HL-60 (cell line): ENCODE results near the gene ITGA3.

Experiments used
- DNase-seq, 2 experiments: peaks; one replicate each; pipeline ENCODE4 v3.0.0-alpha.2; 2010 to 2020; ENCODE audit warnings: low read depth in 1 of 2, low spot score in 1 of 2
- H3K27ac ChIP-seq: fragments of 250-450 bp; sonication (Bioruptor Pico); replicated peaks from 2 replicates; pipeline ENCODE4 v1.5.1; 2020; ENCODE audit warnings: mild to moderate bottlenecking, moderate library complexity
- H3K27me3 ChIP-seq: fragments of 250-450 bp; sonication (Bioruptor Pico); 2 replicates; pipeline ENCODE4 v1.5.1; 2021; ENCODE audit warnings: mild to moderate bottlenecking, moderate library complexity; ENCODE audit not compliant: insufficient read depth, poor library complexity, severe bottlenecking
- H3K4me3 ChIP-seq: replicated peaks from 2 replicates; pipeline ENCODE4 v1.5.1; 2011; ENCODE audit warnings: mild to moderate bottlenecking, control low read depth, low read length; ENCODE audit not compliant: insufficient read depth
- CTCF ChIP-seq: IDR thresholded peaks from one replicate; pipeline ENCODE4 v1.5.1; 2011; ENCODE audit warnings: low read length, control low read depth, inconsistent platforms; ENCODE audit not compliant: insufficient read depth
- GABPA ChIP-seq: IDR thresholded peaks from 2 replicates; pipeline ENCODE4 v1.6.1; 2012; ENCODE audit warnings: low read depth
- POLR2AphosphoS5 ChIP-seq: IDR thresholded peaks from 2 replicates; pipeline ENCODE4 v1.6.1; 2012; ENCODE audit warnings: low read depth
- SPI1 ChIP-seq: IDR thresholded peaks from 2 replicates; pipeline ENCODE4 v1.6.1; 2012; ENCODE audit warnings: low read depth, mild to moderate bottlenecking, borderline replicate concordance
- TF ChIP-seq, protein P1 (sequence below): IDR thresholded peaks from 2 replicates; pipeline ENCODE4 v1.6.1; 2012; ENCODE audit warnings: low read depth; ENCODE audit not compliant: insufficient replicate concordance

ITGA3 gene

DNA sequence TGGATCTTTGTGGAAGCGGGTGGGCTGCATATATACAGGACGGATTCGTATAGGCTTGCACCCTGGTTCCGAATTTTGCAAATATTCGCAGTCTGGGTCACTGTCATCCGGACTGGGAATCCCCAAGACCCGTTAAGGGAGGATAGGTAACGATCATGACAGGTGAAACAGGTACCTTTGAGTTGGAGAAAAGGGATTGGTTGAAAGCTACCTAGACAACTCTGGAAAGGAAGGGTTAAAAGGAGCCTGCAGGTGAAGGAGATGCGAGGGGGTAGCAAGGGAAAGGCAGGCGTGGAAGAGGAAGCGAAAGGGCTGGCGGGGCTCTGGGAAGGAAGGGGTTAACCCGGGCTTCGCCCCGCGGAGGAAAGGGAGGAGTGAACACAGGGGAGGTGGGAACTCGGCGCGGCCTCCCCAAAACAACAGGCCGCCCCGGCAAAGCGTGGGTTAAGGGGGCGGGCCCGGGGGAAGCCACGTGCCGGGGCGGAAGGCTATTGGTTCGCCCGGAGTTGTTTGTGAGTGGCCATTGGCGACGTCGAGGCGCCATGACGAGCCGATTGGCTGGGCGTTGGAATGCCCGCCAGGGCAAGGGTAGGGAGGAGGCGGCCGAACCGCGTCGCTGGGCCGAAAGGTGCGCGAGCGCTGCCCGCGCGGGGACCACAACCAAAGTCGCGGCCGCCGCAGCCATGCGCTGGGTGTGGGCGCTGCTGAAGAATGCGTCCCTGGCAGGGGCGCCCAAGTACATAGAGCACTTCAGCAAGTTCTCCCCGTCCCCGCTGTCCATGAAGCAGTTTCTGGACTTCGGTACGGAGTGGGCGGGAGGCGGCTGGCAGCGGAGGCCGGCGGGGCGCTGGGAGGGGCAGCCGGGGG is 39.1 kb downstream of the ITGA3 start, which contains the start of gene PDK2:
TSS of gene PDK2 (plus strand) at position 599 of the 867 bp plus-strand sequence. CDS start at position 684, 85 bp downstream.
- peak; percentile 53 to 81 for DNase-seq
- H3K4me3 ChIP-seq: peak within 1 kb of the TSS; percentile 52
- no peak within 1 kb of the TSS for H3K27ac ChIP-seq
- no peak for TF ChIP-seq GABPA
- no peak for TF ChIP-seq SPI1
- TF ChIP-seq POLR2AphosphoS5: no peak
- TF ChIP-seq, protein P1, sequence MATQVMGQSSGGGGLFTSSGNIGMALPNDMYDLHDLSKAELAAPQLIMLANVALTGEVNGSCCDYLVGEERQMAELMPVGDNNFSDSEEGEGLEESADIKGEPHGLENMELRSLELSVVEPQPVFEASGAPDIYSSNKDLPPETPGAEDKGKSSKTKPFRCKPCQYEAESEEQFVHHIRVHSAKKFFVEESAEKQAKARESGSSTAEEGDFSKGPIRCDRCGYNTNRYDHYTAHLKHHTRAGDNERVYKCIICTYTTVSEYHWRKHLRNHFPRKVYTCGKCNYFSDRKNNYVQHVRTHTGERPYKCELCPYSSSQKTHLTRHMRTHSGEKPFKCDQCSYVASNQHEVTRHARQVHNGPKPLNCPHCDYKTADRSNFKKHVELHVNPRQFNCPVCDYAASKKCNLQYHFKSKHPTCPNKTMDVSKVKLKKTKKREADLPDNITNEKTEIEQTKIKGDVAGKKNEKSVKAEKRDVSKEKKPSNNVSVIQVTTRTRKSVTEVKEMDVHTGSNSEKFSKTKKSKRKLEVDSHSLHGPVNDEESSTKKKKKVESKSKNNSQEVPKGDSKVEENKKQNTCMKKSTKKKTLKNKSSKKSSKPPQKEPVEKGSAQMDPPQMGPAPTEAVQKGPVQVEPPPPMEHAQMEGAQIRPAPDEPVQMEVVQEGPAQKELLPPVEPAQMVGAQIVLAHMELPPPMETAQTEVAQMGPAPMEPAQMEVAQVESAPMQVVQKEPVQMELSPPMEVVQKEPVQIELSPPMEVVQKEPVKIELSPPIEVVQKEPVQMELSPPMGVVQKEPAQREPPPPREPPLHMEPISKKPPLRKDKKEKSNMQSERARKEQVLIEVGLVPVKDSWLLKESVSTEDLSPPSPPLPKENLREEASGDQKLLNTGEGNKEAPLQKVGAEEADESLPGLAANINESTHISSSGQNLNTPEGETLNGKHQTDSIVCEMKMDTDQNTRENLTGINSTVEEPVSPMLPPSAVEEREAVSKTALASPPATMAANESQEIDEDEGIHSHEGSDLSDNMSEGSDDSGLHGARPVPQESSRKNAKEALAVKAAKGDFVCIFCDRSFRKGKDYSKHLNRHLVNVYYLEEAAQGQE: no peak
- TF ChIP-seq CTCF: no peak
- peaks cover 33% of the 10 kb centered on the region for H3K27me3 ChIP-seq

GRCh38 chr17:50095626-50096037 is 39.7 kb downstream of the ITGA3 start:
- no peak for DNase-seq
- Histone ChIP-seq H3K27ac (no peak overlapping the region), H3K4me3 (peak overlapping the region; percentile 52), H3K27me3 (peaks cover 33% of the 10 kb centered on the region)
- TF ChIP-seq SPI1: no peak
- TF ChIP-seq GABPA: no peak
- TF ChIP-seq POLR2AphosphoS5: no peak
- TF ChIP-seq, protein P1: no peak
- TF ChIP-seq CTCF: no peak

DNA sequence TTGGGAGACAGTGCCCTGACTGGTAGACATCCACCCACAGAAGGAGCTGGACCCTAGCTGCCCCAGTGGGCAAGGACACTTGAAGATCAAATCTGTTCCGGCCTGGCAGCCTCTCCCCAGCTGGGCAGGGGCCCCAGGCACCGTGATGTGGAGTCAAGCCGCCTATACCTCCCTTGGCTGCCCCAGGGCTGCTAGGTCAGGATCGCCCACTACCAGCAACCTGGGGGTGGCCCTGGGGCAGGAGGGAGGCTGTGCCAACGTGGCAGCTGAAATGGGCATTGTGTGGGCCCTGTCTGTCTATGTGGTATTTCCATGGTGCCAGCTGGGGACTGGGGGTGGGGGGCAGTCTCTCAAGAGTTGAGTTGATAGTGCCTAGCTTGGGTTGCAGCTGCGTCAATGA is 40.2 kb downstream of the ITGA3 start:
- Histone ChIP-seq H3K4me3 (peak overlapping the region; percentile 52), H3K27ac (no peak overlapping the region), H3K27me3 (peaks cover 30% of the 10 kb centered on the region)
- no peak for TF ChIP-seq SPI1
- TF ChIP-seq POLR2AphosphoS5: no peak
- no peak for TF ChIP-seq CTCF
- TF ChIP-seq GABPA: no peak
- TF ChIP-seq, protein P1: no peak
- no peak for DNase-seq
